HG02973 (cell line): Measurements from ENCODE around the gene CFLAR.

ENCODE experiments used
- ATAC-seq: cut with Tn5 transposase; IDR thresholded peaks from one replicate; pipeline ENCODE4 v1.9.1; 2021; ENCODE audit warnings: moderate library complexity; ENCODE audit not compliant: unreplicated experiment

Gene CFLAR

GRCh38 chr2:201205515-201205849, 89.5 kb downstream of the CFLAR start:
- no peak for ATAC-seq

GRCh38 chr2:201208563-201209252, 92.7 kb downstream of the CFLAR start:
- ATAC-seq: peak; percentile 58

- ATAC-seq: no peak
These were observed 100.0 kb downstream of the CFLAR start for GRCh38 chr2:201215963-201216362.

- ATAC-seq: no peak
These were observed 101.0 kb downstream of the CFLAR start for GRCh38 chr2:201216918-201217317.

- ATAC-seq: no peak
These were observed 102.8 kb downstream of the CFLAR start for GRCh38 chr2:201218780-201219179.

- ATAC-seq: no peak
These were observed 103.5 kb downstream of the CFLAR start for GRCh38 chr2:201219328-201220096.

- no peak for ATAC-seq
These were observed 104.2 kb downstream of the CFLAR start for GRCh38 chr2:201220102-201220570.

GRCh38 chr2:201223089-201224073, 107.4 kb downstream of the CFLAR start:
- ATAC-seq: peak; percentile 93
